Cardiac fibroblast (primary cell): ENCODE results near the gene CCSER1.
"Not testable (repeated sequence)": the region's sequence is repeated elsewhere in the genome, so short reads cannot be mapped to it uniquely, and the experiment has no call there.

Experiments used
- DNase-seq, 2 donors: peaks; one replicate each; pipeline versions ENCODE4 v3.0.0 to v3.0.0-alpha.2; 2010; ENCODE audit warnings: low read depth in 2 of 2
- H3K4me3 ChIP-seq, 2 donors: replicated peaks in 1 of 2; 1 replicate in 1 of 2; 2 replicates in 1 of 2; pipeline ENCODE4 v1.5.1; 2011; ENCODE audit warnings: low read depth in 2 of 2, low read length in 2 of 2, mild to moderate bottlenecking in 2 of 2, moderate library complexity in 1 of 2
- TF ChIP-seq, protein P1 (sequence below): IDR thresholded peaks from one replicate; pipeline ENCODE4 v1.5.1; 2011; ENCODE audit warnings: low read depth, mild to moderate bottlenecking, low read length, inconsistent platforms

The CCSER1 gene

DNA sequence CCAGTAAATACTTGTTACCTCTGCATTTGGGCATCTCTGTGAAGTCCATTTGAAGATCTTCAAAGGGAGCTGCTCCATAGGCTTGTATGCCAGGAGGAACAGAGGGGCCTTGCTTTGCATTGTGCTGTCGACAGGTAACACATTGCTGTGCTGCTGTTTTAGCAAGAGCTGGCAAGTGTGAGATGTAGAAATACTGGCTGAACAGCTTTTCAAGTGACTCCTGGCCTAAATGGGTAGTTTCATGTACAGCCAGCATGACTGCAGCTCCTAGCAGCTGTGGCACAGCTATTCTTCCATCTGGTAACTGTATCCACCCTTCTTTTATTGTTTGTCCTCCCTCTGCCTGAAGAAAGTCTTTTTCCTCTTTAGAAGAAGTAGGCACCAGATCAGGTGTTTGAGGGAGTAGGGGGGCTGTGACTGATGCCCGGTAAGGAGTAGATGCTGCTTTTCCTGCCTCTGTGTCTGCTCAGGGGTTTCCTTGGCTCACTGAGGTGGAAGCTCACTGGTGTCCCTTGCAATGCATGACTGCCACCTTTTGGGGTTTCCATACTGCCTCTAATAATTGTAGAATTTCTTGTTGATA is 965.3 kb downstream of the CCSER1 start:
- H3K4me3 ChIP-seq, result no peak overlapping the region
- no peak for DNase-seq
- TF ChIP-seq, protein P1, sequence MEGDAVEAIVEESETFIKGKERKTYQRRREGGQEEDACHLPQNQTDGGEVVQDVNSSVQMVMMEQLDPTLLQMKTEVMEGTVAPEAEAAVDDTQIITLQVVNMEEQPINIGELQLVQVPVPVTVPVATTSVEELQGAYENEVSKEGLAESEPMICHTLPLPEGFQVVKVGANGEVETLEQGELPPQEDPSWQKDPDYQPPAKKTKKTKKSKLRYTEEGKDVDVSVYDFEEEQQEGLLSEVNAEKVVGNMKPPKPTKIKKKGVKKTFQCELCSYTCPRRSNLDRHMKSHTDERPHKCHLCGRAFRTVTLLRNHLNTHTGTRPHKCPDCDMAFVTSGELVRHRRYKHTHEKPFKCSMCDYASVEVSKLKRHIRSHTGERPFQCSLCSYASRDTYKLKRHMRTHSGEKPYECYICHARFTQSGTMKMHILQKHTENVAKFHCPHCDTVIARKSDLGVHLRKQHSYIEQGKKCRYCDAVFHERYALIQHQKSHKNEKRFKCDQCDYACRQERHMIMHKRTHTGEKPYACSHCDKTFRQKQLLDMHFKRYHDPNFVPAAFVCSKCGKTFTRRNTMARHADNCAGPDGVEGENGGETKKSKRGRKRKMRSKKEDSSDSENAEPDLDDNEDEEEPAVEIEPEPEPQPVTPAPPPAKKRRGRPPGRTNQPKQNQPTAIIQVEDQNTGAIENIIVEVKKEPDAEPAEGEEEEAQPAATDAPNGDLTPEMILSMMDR, result no peak

DNA sequence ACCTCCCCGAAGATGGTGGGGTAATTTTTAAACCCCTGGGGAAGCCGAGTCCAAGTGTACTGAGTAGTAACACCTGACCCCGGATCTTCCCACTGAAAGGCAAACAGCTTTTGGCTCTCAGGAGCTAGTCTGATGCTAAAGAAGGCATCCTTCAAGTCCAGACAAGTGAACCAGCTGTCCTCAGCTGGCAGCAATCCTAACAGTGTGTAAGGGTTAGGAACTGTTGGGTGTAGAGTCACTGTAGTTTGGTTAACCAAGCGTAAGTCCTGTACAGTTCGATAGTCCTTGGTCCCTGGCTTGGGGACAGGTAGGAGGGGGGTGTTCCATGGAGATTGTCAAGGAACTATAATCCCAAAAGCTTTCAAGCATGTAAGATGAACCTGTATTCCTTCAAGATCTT is 967.0 kb downstream of the CCSER1 start:
- DNase-seq, H3K4me3 ChIP-seq: not testable (repeated sequence)

- H3K4me3 ChIP-seq, result no peak overlapping the region
- no peak for DNase-seq
- TF ChIP-seq, protein P1, result no peak
These were observed 972.5 kb downstream of the CCSER1 start for GRCh38 chr4:91099666-91100065.

GRCh38 chr4:91108751-91109150 is 981.6 kb downstream of the CCSER1 start:
- no peak for DNase-seq
- TF ChIP-seq, protein P1, result no peak

GRCh38 chr4:91111556-91111955 is 984.4 kb downstream of the CCSER1 start:
- DNase-seq, result no peak
- no peak overlapping the region for H3K4me3 ChIP-seq
- TF ChIP-seq, protein P1, result no peak

More at GRCh38 chr4:91108751-91109150, 981.6 kb downstream of the CCSER1 start:
- no peak overlapping the region for H3K4me3 ChIP-seq

- TF ChIP-seq, protein P1, result peak; percentile 29
- H3K4me3 ChIP-seq, result no peak overlapping the region
These were observed 986.0 kb downstream of the CCSER1 start for GRCh38 chr4:91113130-91113706.

GRCh38 chr4:91114386-91114785 is 987.2 kb downstream of the CCSER1 start:
- no peak overlapping the region for H3K4me3 ChIP-seq
- TF ChIP-seq, protein P1, result no peak
- no peak for DNase-seq

More at GRCh38 chr4:91113130-91113706, 986.0 kb downstream of the CCSER1 start:
- peak; percentile 50 to 51 for DNase-seq
